Measurements from ENCODE around the gene ZNF398.

Gene ZNF398

GRCh38 chr7:149207324-149208035 lies 60.2 kb downstream of the ZNF398 start:
- no peak overlapping the region for H3K9ac ChIP-seq (ENCODE audit: low read length)
- no peaks in the 10 kb centered on the region for H3K9me2 ChIP-seq (ENCODE audit: low read depth, low read length)
- no peak overlapping the region for H3K4me3 ChIP-seq (ENCODE audit: low read depth, low read length, poor library complexity, severe bottlenecking)
- no peak overlapping the region for H3K4me2 ChIP-seq (ENCODE audit: low read length)
- no peaks in the 10 kb centered on the region for H3K4me1 ChIP-seq (ENCODE audit: insufficient read depth, low read length, severe bottlenecking)
- H3K79me2 ChIP-seq (ENCODE audit: insufficient read depth, low read length) = no peaks in the 10 kb centered on the region
- H2AFZ ChIP-seq (ENCODE audit: low read length) = no peak overlapping the region
- TF ChIP-seq CTCF (IDR thresholded peaks at IDR 0.05; ENCODE audit: low read length) (no peak), EZH2 (IDR thresholded peaks at IDR 0.05; ENCODE audit: borderline replicate concordance, low read length) (no peak)
- H3K9me3 ChIP-seq (ENCODE audit: low read length) = no peaks in the 10 kb centered on the region
- H3K27me3 ChIP-seq (ENCODE audit: insufficient read depth, low read length) = no peaks in the 10 kb centered on the region
- no peaks in the 10 kb centered on the region for H3F3A ChIP-seq (ENCODE audit: insufficient read depth, low read length)
- no peak overlapping the region for H3K27ac ChIP-seq (ENCODE audit: low read depth, low read length, poor library complexity, severe bottlenecking)
- peaks cover 82% of the 10 kb centered on the region for H3K36me3 ChIP-seq (ENCODE audit: insufficient read depth, low read length)
- no peaks in the 10 kb centered on the region for H4K20me1 ChIP-seq (ENCODE audit: insufficient read depth, low read length)

DNA sequence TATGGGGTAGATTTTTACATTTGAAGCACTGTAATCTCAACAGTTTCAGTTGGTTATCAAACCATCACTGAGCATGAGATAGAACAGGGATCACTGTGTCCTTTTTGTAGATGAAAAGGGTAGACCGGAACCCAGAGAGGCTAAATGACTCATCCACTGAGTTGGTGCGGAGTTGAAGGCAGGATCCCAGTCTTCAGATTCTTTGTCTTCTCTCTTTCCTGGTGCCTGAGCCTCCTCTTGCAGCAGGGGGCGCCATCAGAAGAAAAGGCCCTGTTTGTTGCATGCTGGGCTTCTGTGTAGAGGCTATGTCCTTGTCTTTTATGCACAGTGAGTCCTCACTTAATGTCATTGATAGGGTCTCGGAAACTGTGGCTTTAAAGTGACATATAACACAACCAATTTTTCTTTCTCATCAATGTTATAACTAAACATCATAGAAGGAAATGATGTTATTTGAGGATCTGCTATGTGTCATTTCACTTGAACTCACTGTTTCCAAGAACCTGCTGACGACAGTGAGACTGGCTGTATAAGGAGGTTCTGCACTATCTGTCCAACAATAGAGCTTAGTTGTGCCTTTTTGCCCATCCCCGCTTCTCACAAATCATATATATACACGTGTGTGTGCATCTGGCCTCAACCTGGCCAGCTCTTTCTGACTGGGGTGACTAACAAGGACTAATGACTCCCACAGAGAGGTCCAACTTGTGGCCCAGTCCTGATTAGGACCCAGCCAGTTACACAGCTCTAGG lies 62.4 kb downstream of the ZNF398 start:
- no peak overlapping the region for H3K4me2 ChIP-seq (ENCODE audit: low read length)
- no peaks in the 10 kb centered on the region for H3K79me2 ChIP-seq (ENCODE audit: insufficient read depth, low read length)
- H3K4me3 ChIP-seq (ENCODE audit: low read depth, low read length, poor library complexity, severe bottlenecking) = no peak overlapping the region
- TF ChIP-seq EZH2 (IDR thresholded peaks at IDR 0.05; ENCODE audit: borderline replicate concordance, low read length) (no peak), CTCF (IDR thresholded peaks at IDR 0.05; ENCODE audit: low read length) (peak; percentile 96)
- H3K9me3 ChIP-seq (ENCODE audit: low read length) = no peaks in the 10 kb centered on the region
- no peaks in the 10 kb centered on the region for H3K9me2 ChIP-seq (ENCODE audit: low read depth, low read length)
- no peaks in the 10 kb centered on the region for H4K20me1 ChIP-seq (ENCODE audit: insufficient read depth, low read length)
- no peaks in the 10 kb centered on the region for H3K4me1 ChIP-seq (ENCODE audit: insufficient read depth, low read length, severe bottlenecking)
- peaks cover 82% of the 10 kb centered on the region for H3K36me3 ChIP-seq (ENCODE audit: insufficient read depth, low read length)
- H3K9ac ChIP-seq (ENCODE audit: low read length) = no peak overlapping the region
- H3F3A ChIP-seq (ENCODE audit: insufficient read depth, low read length) = no peaks in the 10 kb centered on the region
- H3K27me3 ChIP-seq (ENCODE audit: insufficient read depth, low read length) = no peaks in the 10 kb centered on the region
- H3K27ac ChIP-seq (ENCODE audit: low read depth, low read length, poor library complexity, severe bottlenecking) = no peak overlapping the region
- no peak overlapping the region for H2AFZ ChIP-seq (ENCODE audit: low read length)

- no peak overlapping the region for H3K4me3 ChIP-seq (ENCODE audit: low read depth, low read length, poor library complexity, severe bottlenecking)
- no peaks in the 10 kb centered on the region for H3K9me2 ChIP-seq (ENCODE audit: low read depth, low read length)
- H3K79me2 ChIP-seq (ENCODE audit: insufficient read depth, low read length) = no peaks in the 10 kb centered on the region
- no peaks in the 10 kb centered on the region for H3K4me1 ChIP-seq (ENCODE audit: insufficient read depth, low read length, severe bottlenecking)
- H3K9me3 ChIP-seq (ENCODE audit: low read length) = no peaks in the 10 kb centered on the region
- H3K4me2 ChIP-seq (ENCODE audit: low read length) = no peak overlapping the region
- no peaks in the 10 kb centered on the region for H3K27me3 ChIP-seq (ENCODE audit: insufficient read depth, low read length)
- no peak overlapping the region for H2AFZ ChIP-seq (ENCODE audit: low read length)
- H3K9ac ChIP-seq (ENCODE audit: low read length) = no peak overlapping the region
- no peaks in the 10 kb centered on the region for H3F3A ChIP-seq (ENCODE audit: insufficient read depth, low read length)
- no peak overlapping the region for H3K27ac ChIP-seq (ENCODE audit: low read depth, low read length, poor library complexity, severe bottlenecking)
- no peaks in the 10 kb centered on the region for H4K20me1 ChIP-seq (ENCODE audit: insufficient read depth, low read length)
- TF ChIP-seq CTCF (IDR thresholded peaks at IDR 0.05; ENCODE audit: low read length) = no peak
- TF ChIP-seq EZH2 (IDR thresholded peaks at IDR 0.05; ENCODE audit: borderline replicate concordance, low read length) = no peak
- H3K36me3 ChIP-seq (ENCODE audit: insufficient read depth, low read length) = peaks cover 88% of the 10 kb centered on the region
These were observed 63.3 kb downstream of the ZNF398 start for GRCh38 chr7:149210551-149210950.
